Stomach (tissue), 4 donors: ENCODE measurements around the gene ZNF609.

Source experiments
- EP300 ChIP-seq: sonication (generic); formaldehyde crosslinking; IDR thresholded peaks from one replicate; pipeline ENCODE4 v1.6.1; 2017; ENCODE audit warnings: antibody characterized with exemption
- POLR2AphosphoS5 ChIP-seq, 3 donors: sonication (generic); formaldehyde crosslinking; IDR thresholded peaks; one replicate each; pipeline ENCODE4 v1.6.1; 2016; ENCODE audit warnings: antibody characterized with exemption in 3 of 3
- TF ChIP-seq, protein P1 (sequence below), 7 experiments: fragments of 450-650 bp in 4 of 7; fragments of 200-600 bp in 3 of 7; sonication (generic) in 3 of 7; IDR thresholded peaks; one replicate each; pipeline ENCODE4 v1.5.1; 2016 to 2019; ENCODE audit warnings: antibody characterized with exemption in 7 of 7, control low read depth in 2 of 7, mild to moderate bottlenecking in 1 of 7

DNA sequence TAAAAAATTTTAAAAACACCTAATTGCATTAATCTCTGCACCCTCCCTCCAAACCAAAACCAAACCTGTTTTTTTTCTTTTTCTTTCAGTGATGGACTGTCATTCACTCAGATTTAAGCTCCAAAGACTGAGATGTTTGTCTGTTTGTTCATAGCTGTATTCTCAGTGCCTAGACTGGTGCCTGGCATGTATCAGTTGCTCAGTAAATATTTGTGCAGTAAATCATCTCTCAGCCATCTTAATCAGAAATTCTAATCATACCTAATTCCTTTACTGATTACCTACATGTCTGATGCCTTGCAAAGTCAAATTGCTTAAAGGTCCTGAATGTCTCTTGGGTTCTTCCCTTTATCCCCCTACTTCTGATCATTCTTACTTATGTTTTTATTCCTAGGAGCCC lies 138.8 kb downstream of the ZNF609 start:
- TF ChIP-seq, protein P1, sequence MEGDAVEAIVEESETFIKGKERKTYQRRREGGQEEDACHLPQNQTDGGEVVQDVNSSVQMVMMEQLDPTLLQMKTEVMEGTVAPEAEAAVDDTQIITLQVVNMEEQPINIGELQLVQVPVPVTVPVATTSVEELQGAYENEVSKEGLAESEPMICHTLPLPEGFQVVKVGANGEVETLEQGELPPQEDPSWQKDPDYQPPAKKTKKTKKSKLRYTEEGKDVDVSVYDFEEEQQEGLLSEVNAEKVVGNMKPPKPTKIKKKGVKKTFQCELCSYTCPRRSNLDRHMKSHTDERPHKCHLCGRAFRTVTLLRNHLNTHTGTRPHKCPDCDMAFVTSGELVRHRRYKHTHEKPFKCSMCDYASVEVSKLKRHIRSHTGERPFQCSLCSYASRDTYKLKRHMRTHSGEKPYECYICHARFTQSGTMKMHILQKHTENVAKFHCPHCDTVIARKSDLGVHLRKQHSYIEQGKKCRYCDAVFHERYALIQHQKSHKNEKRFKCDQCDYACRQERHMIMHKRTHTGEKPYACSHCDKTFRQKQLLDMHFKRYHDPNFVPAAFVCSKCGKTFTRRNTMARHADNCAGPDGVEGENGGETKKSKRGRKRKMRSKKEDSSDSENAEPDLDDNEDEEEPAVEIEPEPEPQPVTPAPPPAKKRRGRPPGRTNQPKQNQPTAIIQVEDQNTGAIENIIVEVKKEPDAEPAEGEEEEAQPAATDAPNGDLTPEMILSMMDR (IDR thresholded peaks at IDR 0.05): no peak
- TF ChIP-seq EP300: no peak
- no peak for TF ChIP-seq POLR2AphosphoS5 (IDR thresholded peaks at IDR 0.05)
